Thyroid gland (tissue), 4 donors: ENCODE measurements around the gene TECPR2.

Source experiments
- POLR2A ChIP-seq, 2 donors: fragments of 450-650 bp; IDR thresholded peaks; one replicate each; pipeline ENCODE4 v1.6.1; 2017; ENCODE audit warnings: antibody characterized with exemption in 2 of 2, mild to moderate bottlenecking in 2 of 2, moderate library complexity in 1 of 2
- TF ChIP-seq, protein P1 (sequence below), 6 experiments: fragments of 200-600 bp in 3 of 6; fragments of 450-650 bp in 3 of 6; sonication (generic) in 3 of 6; IDR thresholded peaks; one replicate each; pipeline ENCODE4 v1.5.1; 2016 to 2019; ENCODE audit warnings: antibody characterized with exemption in 6 of 6, mild to moderate bottlenecking in 2 of 6, inconsistent platforms in 1 of 6, moderate library complexity in 1 of 6

DNA sequence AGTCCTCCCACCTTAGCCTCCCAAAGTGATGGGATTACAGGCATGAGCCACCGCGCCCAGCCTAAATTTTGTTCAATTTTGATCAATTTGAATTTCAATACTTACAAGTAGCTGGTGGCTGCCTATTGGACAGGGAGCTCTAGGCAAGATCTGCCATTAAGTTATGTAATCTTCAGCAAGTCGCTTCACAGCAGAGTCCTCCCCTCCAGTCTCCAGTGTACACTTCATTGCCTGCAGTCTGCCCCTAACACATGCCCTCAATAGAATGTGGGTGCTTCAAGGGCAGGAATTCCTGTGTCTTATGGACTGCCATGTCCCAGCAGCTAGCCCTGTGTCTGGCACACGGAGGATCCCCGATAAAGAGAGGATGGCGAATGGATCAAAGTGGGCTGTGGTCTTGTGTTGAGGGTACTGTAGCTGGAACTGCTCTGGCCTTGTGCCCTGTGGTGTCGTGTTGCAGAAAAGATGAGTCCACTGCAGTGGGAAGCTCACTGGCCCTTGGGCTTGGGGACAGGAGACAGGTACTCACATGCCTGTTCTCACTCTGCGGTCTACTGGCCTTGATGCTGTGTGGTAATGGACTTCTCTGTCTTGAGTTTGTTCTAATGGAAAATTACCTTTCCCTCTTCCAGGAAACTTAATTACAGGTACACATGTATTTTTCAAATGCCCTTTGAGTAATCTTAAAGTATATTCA, 67.6 kb downstream of the TECPR2 start:
- TF ChIP-seq, protein P1, sequence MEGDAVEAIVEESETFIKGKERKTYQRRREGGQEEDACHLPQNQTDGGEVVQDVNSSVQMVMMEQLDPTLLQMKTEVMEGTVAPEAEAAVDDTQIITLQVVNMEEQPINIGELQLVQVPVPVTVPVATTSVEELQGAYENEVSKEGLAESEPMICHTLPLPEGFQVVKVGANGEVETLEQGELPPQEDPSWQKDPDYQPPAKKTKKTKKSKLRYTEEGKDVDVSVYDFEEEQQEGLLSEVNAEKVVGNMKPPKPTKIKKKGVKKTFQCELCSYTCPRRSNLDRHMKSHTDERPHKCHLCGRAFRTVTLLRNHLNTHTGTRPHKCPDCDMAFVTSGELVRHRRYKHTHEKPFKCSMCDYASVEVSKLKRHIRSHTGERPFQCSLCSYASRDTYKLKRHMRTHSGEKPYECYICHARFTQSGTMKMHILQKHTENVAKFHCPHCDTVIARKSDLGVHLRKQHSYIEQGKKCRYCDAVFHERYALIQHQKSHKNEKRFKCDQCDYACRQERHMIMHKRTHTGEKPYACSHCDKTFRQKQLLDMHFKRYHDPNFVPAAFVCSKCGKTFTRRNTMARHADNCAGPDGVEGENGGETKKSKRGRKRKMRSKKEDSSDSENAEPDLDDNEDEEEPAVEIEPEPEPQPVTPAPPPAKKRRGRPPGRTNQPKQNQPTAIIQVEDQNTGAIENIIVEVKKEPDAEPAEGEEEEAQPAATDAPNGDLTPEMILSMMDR (IDR thresholded peaks at IDR 0.05): no peak
- TF ChIP-seq POLR2A (IDR thresholded peaks at IDR 0.05): no peak
